H9 (cell line): ENCODE data around the gene GARNL3. TPM values are rescaled to one million over a fixed set of nuclear protein-coding genes. Genes with fewer than 3 reads are reported as not detected.

ENCODE experiments used
- DNase-seq: peaks from one replicate; pipeline ENCODE4 v3.0.0-alpha.2; 2017
- H2AFZ ChIP-seq: one replicate; pipeline ENCODE4 v1.6.1; 2013; ENCODE audit warnings: mild to moderate bottlenecking, low read length, control low read depth, moderate library complexity
- H2AK5ac ChIP-seq: 2 replicates; pipeline ENCODE4 v1.6.1; 2013; ENCODE audit warnings: low read length, control low read depth, mixed read lengths; ENCODE audit not compliant: insufficient read length
- H2BK120ac ChIP-seq: one replicate; pipeline ENCODE4 v1.6.1; 2013; ENCODE audit warnings: low read depth, mild to moderate bottlenecking, low read length, control low read depth, inconsistent platforms; ENCODE audit not compliant: poor library complexity, severe bottlenecking
- H2BK12ac ChIP-seq: 2 replicates; pipeline ENCODE4 v1.6.1; 2013; ENCODE audit warnings: low read length, control low read depth, mixed read lengths, low read depth; ENCODE audit not compliant: insufficient read length
- H2BK15ac ChIP-seq: 2 replicates; pipeline ENCODE4 v1.6.1; 2013; ENCODE audit warnings: low read depth, low read length, control low read depth
- H2BK20ac ChIP-seq: one replicate; pipeline ENCODE4 v1.6.1; 2013; ENCODE audit warnings: low read depth, mild to moderate bottlenecking, low read length, control low read depth, inconsistent platforms; ENCODE audit not compliant: poor library complexity, severe bottlenecking
- H2BK5ac ChIP-seq: 2 replicates; pipeline ENCODE4 v1.6.1; 2013; ENCODE audit warnings: low read length, control low read depth, mixed read lengths; ENCODE audit not compliant: insufficient read length
- H3K14ac ChIP-seq: 2 replicates; pipeline ENCODE4 v1.6.1; 2013; ENCODE audit warnings: low read length, control low read depth; ENCODE audit not compliant: insufficient read depth
- H3K18ac ChIP-seq: 2 replicates; pipeline ENCODE4 v1.6.1; 2013; ENCODE audit warnings: low read depth, mild to moderate bottlenecking, mixed read lengths, low read length, control low read depth; ENCODE audit not compliant: insufficient read length
- H3K23ac ChIP-seq: 2 replicates; pipeline ENCODE4 v1.6.1; 2013; ENCODE audit warnings: low read length, control low read depth, mixed read lengths, low read depth; ENCODE audit not compliant: insufficient read length
- H3K23me2 ChIP-seq: 2 replicates; pipeline ENCODE4 v1.6.1; 2013; ENCODE audit warnings: low read depth, mild to moderate bottlenecking, mixed read lengths, low read length, control low read depth; ENCODE audit not compliant: insufficient read length, poor library complexity, severe bottlenecking
- H3K27ac ChIP-seq: 2 replicates; pipeline ENCODE4 v1.5.1; 2013; ENCODE audit warnings: low read length, control low read depth, mixed read lengths, low read depth; ENCODE audit not compliant: insufficient read length
- H3K27me3 ChIP-seq: 2 replicates; pipeline ENCODE4 v1.6.1; 2013; ENCODE audit warnings: low read length, control low read depth, inconsistent platforms; ENCODE audit not compliant: insufficient read depth
- H3K4ac ChIP-seq: 2 replicates; pipeline ENCODE4 v1.6.1; 2013; ENCODE audit warnings: low read depth, mild to moderate bottlenecking, control low read depth, inconsistent platforms, low read length, moderate library complexity
- H3K4me1 ChIP-seq: 2 replicates; pipeline ENCODE4 v1.6.1; 2013; ENCODE audit warnings: low read length, control low read depth, inconsistent platforms; ENCODE audit not compliant: insufficient read depth
- H3K4me2 ChIP-seq: 2 replicates; pipeline ENCODE4 v1.6.1; 2013; ENCODE audit warnings: low read length, control low read depth, mixed read lengths; ENCODE audit not compliant: insufficient read length, insufficient read depth
- H3K56ac ChIP-seq: 2 replicates; pipeline ENCODE4 v1.6.1; 2013; ENCODE audit warnings: low read depth, mild to moderate bottlenecking, mixed read lengths, low read length, control low read depth; ENCODE audit not compliant: insufficient read length
- H3K79me1 ChIP-seq: 2 replicates; pipeline ENCODE4 v1.6.1; 2013; ENCODE audit warnings: low read depth, mild to moderate bottlenecking, moderate library complexity, low read length, control low read depth, inconsistent platforms; ENCODE audit not compliant: insufficient read depth, poor library complexity, severe bottlenecking
- H3K79me2 ChIP-seq: 2 replicates; pipeline ENCODE4 v1.6.1; 2013; ENCODE audit warnings: low read length, control low read depth, inconsistent platforms; ENCODE audit not compliant: insufficient read depth
- H3K9ac ChIP-seq: 2 replicates; pipeline ENCODE4 v1.6.1; 2013; ENCODE audit warnings: low read length, control low read depth, mixed read lengths; ENCODE audit not compliant: insufficient read length; ENCODE audit errors: extremely low read depth
- H3K9me3 ChIP-seq: one replicate; pipeline ENCODE4 v1.6.1; 2013; ENCODE audit warnings: low read depth, low read length, inconsistent platforms; ENCODE audit not compliant: control insufficient read depth
- H3T11ph ChIP-seq: one replicate; pipeline ENCODE4 v1.6.1; 2013; ENCODE audit warnings: mild to moderate bottlenecking, low read length, control low read depth, inconsistent platforms
- H4K20me1 ChIP-seq: one replicate; pipeline ENCODE4 v1.6.1; 2013; ENCODE audit not compliant: control insufficient read depth, insufficient read length, insufficient read depth
- H4K5ac ChIP-seq: 2 replicates; pipeline ENCODE4 v1.6.1; 2013; ENCODE audit warnings: low read depth, mild to moderate bottlenecking, mixed read lengths, low read length, control low read depth; ENCODE audit not compliant: insufficient read length
- H4K8ac ChIP-seq: replicated peaks from 2 replicates; pipeline ENCODE4 v1.6.1; 2013; ENCODE audit warnings: low read length, control low read depth, mixed read lengths, low read depth; ENCODE audit not compliant: insufficient read length
- H4K91ac ChIP-seq: 2 replicates; pipeline ENCODE4 v1.6.1; 2013; ENCODE audit warnings: low read depth, mild to moderate bottlenecking, moderate library complexity, mixed read lengths, low read length, control low read depth; ENCODE audit not compliant: insufficient read length
- H3K27ac Mint-ChIP-seq, 3 experiments: 2 replicates in 2 of 3; 3 replicates in 1 of 3; pipeline ENCODE4 v1.8.0; 2020 to 2021; ENCODE audit warnings: mixed read lengths in 3 of 3, mild to moderate bottlenecking in 1 of 3, moderate library complexity in 1 of 3
- H3K27me3 Mint-ChIP-seq: 2 replicates; pipeline ENCODE4 v1.8.0; 2021; ENCODE audit warnings: low read depth, mild to moderate bottlenecking, moderate library complexity, mixed read lengths
- H3K36me3 Mint-ChIP-seq, 3 experiments: 2 replicates in 2 of 3; 3 replicates in 1 of 3; pipeline ENCODE4 v1.8.0; 2020 to 2021; ENCODE audit warnings: low read depth in 3 of 3, mixed read lengths in 3 of 3; ENCODE audit not compliant: insufficient read depth in 1 of 3
- H3K4me1 Mint-ChIP-seq, 2 experiments: 2 replicates each; pipeline ENCODE4 v1.8.0; 2020; ENCODE audit warnings: mixed read lengths in 2 of 2
- H3K4me3 Mint-ChIP-seq, 2 experiments: 2 replicates in 1 of 2; 3 replicates in 1 of 2; pipeline ENCODE4 v1.8.0; 2020 to 2021; ENCODE audit warnings: mild to moderate bottlenecking in 2 of 2, mixed read lengths in 2 of 2, moderate library complexity in 1 of 2
- H3K9me3 Mint-ChIP-seq, 2 experiments: 2 replicates in 1 of 2; 3 replicates in 1 of 2; pipeline ENCODE4 v1.8.0; 2020; ENCODE audit warnings: mild to moderate bottlenecking in 2 of 2, mixed read lengths in 2 of 2, moderate library complexity in 1 of 2
- CTCF ChIP-seq: fragments of 200-600 bp; sonication (generic); conservative IDR thresholded peaks from 3 replicates; pipeline ENCODE4 v1.8.0; 2021; ENCODE audit warnings: antibody characterized with exemption, mild to moderate bottlenecking
- WGBS: extraction: QIAGEN DNeasy Blood & Tissue Kit; methylation state at CpG from one replicate; pipeline ENCODE4 v1.1.7; 2013; ENCODE audit warnings: missing lambda C conversion rate, low lambda C conversion rate, mixed read lengths; ENCODE audit not compliant: insufficient read length; ENCODE audit errors: extremely low coverage; 5-methylcytosine and 5-hydroxymethylcytosine counted together
- total RNA-seq: library from RNA; stranded (reverse); gene quantifications from 2 replicates; pipeline ENCODE4 v1.2.1, GENCODE V29; 2021

The GARNL3 gene
- total RNA-seq, 1 experiment from 2014 or later = 8.7 TPM

- Histone ChIP-seq H4K5ac (no peak overlapping the region), H3K23ac (no peak overlapping the region), H3K4me2 (no peak overlapping the region), H2AK5ac (no peak overlapping the region), H3K27me3 (no peaks in the 10 kb centered on the region), H3T11ph (no peak overlapping the region), H2BK12ac (no peak overlapping the region), H3K18ac (no peak overlapping the region), H2BK15ac (no peak overlapping the region), H4K8ac (no peak overlapping the region), H3K4ac (no peak overlapping the region), H3K56ac (no peak overlapping the region), H3K23me2 (no peaks in the 10 kb centered on the region), H2AFZ (no peak overlapping the region), H3K79me2 (no peaks in the 10 kb centered on the region), H3K9ac (no peak overlapping the region), H4K91ac (no peak overlapping the region), H2BK120ac (no peak overlapping the region), H3K9me3 (no peaks in the 10 kb centered on the region), H2BK5ac (no peak overlapping the region), H4K20me1 (no peaks in the 10 kb centered on the region), H3K14ac (no peak overlapping the region), H3K4me1 (no peaks in the 10 kb centered on the region), H2BK20ac (no peak overlapping the region), H3K79me1 (no peaks in the 10 kb centered on the region), H3K27ac (no peak overlapping the region)
- no CpG with 5 or more reads among the region's 1 CpG for WGBS
- H3K9me3 Mint-ChIP-seq = no peaks in the 10 kb centered on the region
- no peak for TF ChIP-seq CTCF
- no peak overlapping the region for H3K4me3 Mint-ChIP-seq
- H3K36me3 Mint-ChIP-seq = no peaks in the 10 kb centered on the region
- H3K27me3 Mint-ChIP-seq = no peaks in the 10 kb centered on the region
- no peak for DNase-seq
- H3K4me1 Mint-ChIP-seq = peaks cover 4 to 8% of the 10 kb centered on the region in 2 experiments
- H3K27ac Mint-ChIP-seq = no peak overlapping the region
Observed at GRCh38 chr9:127305206-127305837, 40.7 kb downstream of the GARNL3 start.
